IPS DF 4.7 (cell line): ENCODE results near the gene ZNF428.
A peak's percentile ranks its signal among the peaks of the same experiment; 100 is the strongest.
"Not testable (repeated sequence)": the region's sequence is repeated elsewhere in the genome, so short reads cannot be mapped to it uniquely, and the experiment has no call there.

ENCODE experiments used
- DNase-seq: peaks from one replicate; pipeline ENCODE4 v3.0.0-alpha.2; 2013; ENCODE audit warnings: low spot score; ENCODE audit errors: extremely low read depth

The ZNF428 gene, protein sequence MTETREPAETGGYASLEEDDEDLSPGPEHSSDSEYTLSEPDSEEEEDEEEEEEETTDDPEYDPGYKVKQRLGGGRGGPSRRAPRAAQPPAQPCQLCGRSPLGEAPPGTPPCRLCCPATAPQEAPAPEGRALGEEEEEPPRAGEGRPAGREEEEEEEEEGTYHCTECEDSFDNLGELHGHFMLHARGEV

GRCh38 chr19:43619262-43620060, at the start of gene ZNF428:
Gene ZNF428 (minus strand): TSS chr19:43619629. CDS start chr19:43614304, 5,325 bp downstream.
- DNase-seq, result no peak

GRCh38 chr19:43668406-43669109, 49.1 kb upstream of the ZNF428 start:
- DNase-seq, result peak; percentile 89

DNA sequence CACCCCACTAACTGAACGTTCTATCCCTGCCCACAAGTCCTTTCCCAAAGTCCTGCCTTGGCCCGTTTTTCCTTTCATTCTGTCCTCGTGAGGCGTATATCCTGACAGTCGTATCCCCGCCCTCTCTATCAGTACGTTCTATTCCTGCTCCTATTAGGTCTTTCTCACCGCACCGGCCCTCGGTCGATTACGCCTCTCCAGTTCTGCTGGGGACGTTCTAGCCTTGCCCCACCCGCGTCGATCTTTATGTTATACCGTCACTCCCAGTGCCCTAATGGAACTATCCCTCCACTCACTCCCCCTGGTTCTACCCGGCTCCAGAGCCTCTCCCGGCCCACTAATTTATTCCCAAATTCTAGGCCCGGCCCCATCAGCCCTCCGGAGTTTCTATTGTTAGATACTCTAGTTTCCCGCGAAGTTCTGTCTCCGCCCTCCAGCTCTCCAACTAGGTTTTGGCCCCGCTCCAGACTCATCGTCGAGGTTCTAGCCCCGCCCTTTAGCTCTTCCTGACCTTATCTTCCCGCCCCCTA, 48.5 kb upstream of the ZNF428 start:
- no peak for DNase-seq

DNA sequence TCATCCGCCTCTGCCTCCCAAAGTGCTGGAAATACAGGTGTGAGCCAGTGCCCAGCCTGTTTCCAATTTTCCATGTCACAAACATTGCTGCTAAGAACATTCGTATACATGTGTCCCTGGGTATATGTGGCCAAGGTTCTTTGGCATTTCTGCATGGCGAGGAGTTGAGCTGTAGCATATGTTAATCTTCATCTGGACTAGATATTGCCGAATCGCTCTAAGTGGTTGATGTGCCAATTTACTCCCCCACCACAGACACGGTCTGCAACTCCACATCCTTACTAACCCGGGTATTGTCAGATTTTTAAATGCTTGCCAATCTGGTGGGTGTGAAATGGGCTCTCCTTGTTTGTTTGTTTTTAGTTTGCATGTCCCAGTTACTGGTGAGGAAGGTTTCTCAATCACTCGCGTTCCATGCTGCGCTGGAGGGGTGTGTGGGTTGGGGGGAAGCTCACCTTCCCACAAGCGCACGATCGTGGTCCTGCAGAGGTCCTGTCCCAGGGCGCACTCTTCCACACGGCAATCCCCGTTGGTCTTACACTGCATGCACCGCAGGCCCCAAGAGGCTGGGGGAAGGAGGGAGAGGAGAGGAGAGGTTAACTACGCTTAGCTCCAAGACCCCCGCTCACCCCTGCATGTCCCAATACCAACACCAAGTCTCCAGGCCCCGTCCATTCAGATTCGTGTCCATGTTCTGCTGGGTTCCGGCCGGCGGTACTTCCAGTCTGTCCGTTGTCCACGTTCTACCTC, 47.9 kb upstream of the ZNF428 start:
- DNase-seq, result no peak

- no peak for DNase-seq
Measured at GRCh38 chr19:43664018-43664417, 44.6 kb upstream of the ZNF428 start.

DNA sequence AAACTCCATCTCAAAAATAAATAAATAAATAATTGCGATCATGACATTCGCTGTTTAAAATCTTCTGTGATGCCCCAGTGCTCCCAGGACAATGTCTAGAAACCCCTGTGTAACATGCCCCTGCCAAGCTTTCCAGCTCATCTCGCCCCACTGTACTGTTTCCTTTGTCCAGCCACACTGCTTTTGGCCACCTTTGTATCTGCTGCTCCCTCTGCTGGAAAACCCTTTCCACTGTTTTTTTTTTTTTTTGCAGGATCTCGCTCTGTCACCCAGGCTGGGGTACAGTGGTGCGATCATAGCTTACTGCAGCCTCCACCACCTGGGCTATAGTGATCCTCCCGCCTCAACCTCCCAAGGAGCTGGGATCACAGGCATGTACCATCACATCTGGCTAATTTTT, 43.1 kb upstream of the ZNF428 start:
- no peak for DNase-seq

DNA sequence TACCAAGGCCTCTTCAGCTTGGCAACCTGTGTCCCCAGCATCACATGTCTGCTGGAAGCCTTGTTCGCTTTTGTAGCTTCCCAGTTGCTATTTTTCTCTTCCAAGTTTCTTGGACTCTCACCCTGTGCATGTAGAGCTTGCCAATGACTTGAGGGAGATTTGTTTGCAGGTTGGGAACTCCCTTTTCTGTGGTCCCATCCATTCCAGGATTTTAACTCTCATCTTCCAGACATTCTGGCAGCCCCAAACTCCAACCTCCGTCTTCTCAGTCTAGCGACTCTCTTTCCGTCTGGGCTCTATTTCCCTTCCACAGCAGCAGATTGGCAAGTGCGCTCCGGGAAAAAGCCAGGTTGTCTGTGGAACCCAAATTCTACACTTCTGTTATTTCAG, 41.5 kb upstream of the ZNF428 start:
- DNase-seq, result no peak

DNA sequence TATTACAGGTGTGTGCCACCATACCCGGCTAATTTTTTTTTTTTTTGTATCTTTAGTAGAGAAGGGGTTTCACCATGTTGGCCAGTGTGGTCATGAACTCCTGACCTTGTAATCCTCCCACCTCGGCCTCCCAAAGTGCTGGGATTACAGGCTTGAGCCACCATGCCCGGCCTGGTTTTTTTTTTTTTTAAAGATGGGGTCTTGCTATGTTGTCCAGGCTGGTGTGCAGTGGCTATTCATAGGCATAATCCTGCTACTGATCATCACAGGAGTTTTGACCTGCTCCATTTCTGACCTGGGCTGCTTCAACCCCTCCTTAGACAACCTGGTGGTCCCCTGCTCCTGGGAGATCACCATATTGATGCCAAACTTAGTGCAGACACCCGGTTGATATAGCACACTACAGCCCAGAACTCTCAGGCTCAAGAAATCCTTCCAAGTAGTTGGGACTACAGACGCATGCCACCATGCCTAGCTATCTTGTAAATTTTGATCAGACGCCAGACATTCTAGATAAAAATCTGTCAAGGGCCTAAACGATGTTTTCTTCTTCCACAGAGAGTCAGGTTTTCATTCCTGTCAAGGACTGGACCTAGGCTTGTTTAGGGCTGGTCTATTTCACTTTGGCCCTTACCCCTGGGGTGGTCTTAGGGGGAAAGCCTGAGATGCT, 41.0 kb upstream of the ZNF428 start:
- DNase-seq, result no peak

- DNase-seq, result no peak
Measured at GRCh38 chr19:43658494-43658893, 39.1 kb upstream of the ZNF428 start.

GRCh38 chr19:43658001-43658400, 38.6 kb upstream of the ZNF428 start:
- no peak for DNase-seq

GRCh38 chr19:43656436-43656835, 37.0 kb upstream of the ZNF428 start:
- DNase-seq, result no peak

GRCh38 chr19:43652546-43652874, 33.1 kb upstream of the ZNF428 start:
- DNase-seq, result no peak

- DNase-seq, result no peak
Measured at GRCh38 chr19:43651758-43652545, 32.5 kb upstream of the ZNF428 start.

- not testable (repeated sequence) for DNase-seq
Measured at GRCh38 chr19:43650276-43650675, 30.8 kb upstream of the ZNF428 start.

DNA sequence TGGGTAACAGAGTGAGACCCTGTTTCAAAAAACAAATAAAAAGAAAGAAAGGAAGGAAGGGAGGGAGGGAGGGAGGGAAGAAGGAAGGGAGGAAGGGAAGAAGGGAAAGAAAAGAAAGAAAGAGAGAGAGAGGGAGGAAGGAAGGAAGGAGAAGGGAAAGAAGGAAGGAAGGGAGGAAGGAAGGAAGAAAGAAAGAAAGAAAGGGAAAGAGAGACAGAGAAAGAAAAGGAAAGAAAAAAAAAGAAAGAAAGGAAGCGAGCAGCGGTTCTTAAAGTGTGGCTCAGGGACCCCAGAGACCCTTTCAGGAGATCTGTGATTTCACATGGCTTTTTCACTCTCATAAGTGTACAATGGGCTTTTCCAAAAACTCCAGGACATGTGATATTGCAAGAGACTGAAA, 30.1 kb upstream of the ZNF428 start:
- no peak for DNase-seq

- no peak for DNase-seq
Measured at GRCh38 chr19:43648633-43649032, 29.2 kb upstream of the ZNF428 start.

- no peak for DNase-seq
Measured at GRCh38 chr19:43644181-43644580, 24.8 kb upstream of the ZNF428 start.

GRCh38 chr19:43643326-43643725, 23.9 kb upstream of the ZNF428 start:
- no peak for DNase-seq

DNA sequence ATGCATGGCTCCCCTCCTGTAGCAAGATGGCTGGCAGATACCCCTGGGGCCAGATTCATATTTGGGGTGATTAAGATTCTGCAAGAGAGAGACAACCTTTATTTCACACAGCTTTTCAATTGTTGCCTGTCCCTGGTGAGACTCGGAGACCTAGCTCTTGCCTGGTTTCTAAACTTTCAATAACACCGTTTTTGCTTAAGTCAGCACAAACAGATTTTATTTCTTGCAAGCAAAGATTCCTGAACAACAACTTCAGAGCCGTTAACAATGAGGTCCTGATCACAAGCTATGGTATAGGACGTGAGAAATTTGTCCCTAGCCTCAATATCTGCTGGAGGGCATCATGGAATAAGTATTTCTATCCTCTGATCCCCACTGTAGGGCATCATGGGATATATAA, 23.1 kb upstream of the ZNF428 start:
- DNase-seq, result no peak

DNA sequence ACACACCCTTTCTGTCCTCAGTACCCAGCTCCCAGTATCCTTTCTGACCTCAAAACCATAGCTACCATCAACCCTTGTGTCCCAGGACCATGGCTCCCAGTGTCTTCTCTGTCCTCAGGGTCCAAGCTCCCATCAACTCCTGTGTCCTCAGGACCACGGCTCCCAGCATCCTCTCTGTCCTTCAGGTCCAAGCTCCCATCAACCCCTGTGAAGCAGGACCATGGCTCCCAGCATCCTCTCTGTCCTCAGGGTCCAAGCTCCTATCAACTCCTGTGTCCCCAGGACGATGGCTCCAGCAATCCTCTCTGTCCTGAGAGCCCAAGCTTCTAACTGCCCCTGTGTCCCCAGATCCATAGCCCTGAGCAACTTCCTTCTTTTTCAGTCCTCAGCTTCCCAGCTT, 21.9 kb upstream of the ZNF428 start:
- no peak for DNase-seq
